Measurements from ENCODE around the gene NAGPA.

GRCh38 chr16:5018793-5019192 lies 14.9 kb downstream of the NAGPA start:
- TF ChIP-seq POLR2A (IDR thresholded peaks at IDR 0.05): no peak
- no peak for TF ChIP-seq CTCF (IDR thresholded peaks at IDR 0.05)
